A673 (cell line): ENCODE data around the gene EDDM13. TPM values are rescaled to one million over a fixed set of nuclear protein-coding genes. Genes with fewer than 3 reads are reported as not detected.
"Not testable (repeated sequence)": the region's sequence is repeated elsewhere in the genome, so short reads cannot be mapped to it uniquely, and the experiment has no call there.

Experiments used
- BruUV-seq: library from RNA; stranded (reverse); fragments of 400-500 nt; replicated peaks from 2 replicates; lab custom pipeline; 2021; lab: Mats Ljungman, UMichigan
- CTCF ChIA-PET: fragments of 300-600 bp; sonication (Branson Sonifier 250); formaldehyde crosslinking; loops from one replicate; lab custom pipeline; 2022; ENCODE audit warnings: antibody characterized with exemption; lab: Charles Lee
- POLR2A ChIA-PET: fragments of 300-600 bp; sonication (Branson Sonifier 250); formaldehyde crosslinking; loops from one replicate; lab custom pipeline; 2022; ENCODE audit warnings: antibody characterized with exemption; ENCODE audit not compliant: low non-redundant PET; lab: Charles Lee
- DNase-seq: peaks from one replicate; pipeline ENCODE4 v3.0.0-alpha.2; 2015; ENCODE audit warnings: low spot score
- H3K27ac ChIP-seq: fragments of 200-600 bp; sonication (generic); 2 replicates; pipeline ENCODE4 v1.5.1; 2016; ENCODE audit warnings: mixed run types, low read depth, mild to moderate bottlenecking, mixed read lengths, antibody characterized with exemption, low read length; ENCODE audit not compliant: poor library complexity, severe bottlenecking
- H3K27me3 ChIP-seq: fragments of 200-600 bp; sonication (generic); replicated peaks from 2 replicates; pipeline ENCODE4 v1.6.1; 2017; ENCODE audit warnings: mixed run types, low read depth, mild to moderate bottlenecking, mixed read lengths, antibody characterized with exemption, low read length; ENCODE audit not compliant: insufficient read depth, poor library complexity
- H3K36me3 ChIP-seq: fragments of 200-600 bp; sonication (generic); 2 replicates; pipeline ENCODE4 v1.6.1; 2016; ENCODE audit warnings: mixed run types, mild to moderate bottlenecking, mixed read lengths, antibody characterized with exemption, low read length; ENCODE audit not compliant: insufficient read depth, poor library complexity, severe bottlenecking
- H3K4me1 ChIP-seq: fragments of 200-600 bp; sonication (generic); 2 replicates; pipeline ENCODE4 v1.6.1; 2017; ENCODE audit warnings: mixed run types, mild to moderate bottlenecking, mixed read lengths, antibody characterized with exemption, low read length; ENCODE audit not compliant: insufficient read depth, poor library complexity, severe bottlenecking
- H3K4me3 ChIP-seq: fragments of 200-600 bp; sonication (generic); 2 replicates; pipeline ENCODE4 v1.5.1; 2016; ENCODE audit warnings: low read depth, mixed run types, mild to moderate bottlenecking, mixed read lengths, low read length; ENCODE audit not compliant: poor library complexity, severe bottlenecking
- H3K9me3 ChIP-seq: fragments of 200-600 bp; sonication (generic); 2 replicates; pipeline ENCODE4 v1.6.1; 2016; ENCODE audit warnings: mixed run types, low read depth, mild to moderate bottlenecking, mixed read lengths, antibody characterized with exemption, low read length; ENCODE audit not compliant: poor library complexity, severe bottlenecking
- CTCF ChIP-seq: fragments of 300-800, 200-600 bp; sonication (generic); conservative IDR thresholded peaks from 2 replicates; pipeline ENCODE4 v1.5.1; 2017; ENCODE audit warnings: low read depth, mild to moderate bottlenecking, antibody characterized with exemption, low read length, moderate library complexity, mixed read lengths
- EZH2 ChIP-seq: fragments of 200-600 bp; sonication (generic); IDR thresholded peaks from 2 replicates; pipeline ENCODE4 v1.6.1; 2017; ENCODE audit warnings: borderline replicate concordance, low read depth, mild to moderate bottlenecking, mixed read lengths, antibody characterized with exemption, low read length; ENCODE audit not compliant: poor library complexity, severe bottlenecking
- intact Hi-C: fragments of 100-400 bp; cut with micrococcal nuclease; formaldehyde crosslinking; loops from one replicate; pipeline ENCODE4 v1.10.0; 2022; ENCODE audit not compliant: unreplicated experiment
- total RNA-seq: library from RNA; stranded (reverse); gene quantifications from 2 replicates; pipeline ENCODE4 v1.2.3, GENCODE V29; 2021

EDDM13 gene
- total RNA-seq, 1 experiment from 2014 or later: not detected

DNA sequence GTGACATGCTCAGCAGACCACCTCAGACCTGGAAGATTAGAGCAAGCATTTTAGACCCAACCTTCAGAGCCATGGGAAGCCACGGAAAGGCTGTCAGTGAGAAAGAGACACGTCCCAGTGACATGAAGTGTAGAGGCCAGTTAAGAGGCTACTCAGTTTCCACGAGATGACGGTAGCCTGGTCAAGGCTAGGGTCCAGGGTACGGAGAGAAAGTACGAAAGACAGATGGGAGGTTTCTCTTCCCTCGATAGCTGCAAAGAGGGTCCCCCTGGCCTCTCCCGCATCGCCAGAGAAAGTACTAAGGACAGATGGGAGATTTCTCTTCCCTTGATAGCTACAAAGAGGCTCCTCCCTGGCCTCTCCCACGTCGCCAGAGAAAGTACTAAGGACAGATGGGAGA lies 33.5 kb downstream of the EDDM13 start:
- DNase-seq: no peak
- intact Hi-C loops: no loop called here
- TF ChIP-seq EZH2 (no peak), CTCF (no peak)
- no peaks in the 10 kb centered on the region for H3K27me3 ChIP-seq
- H3K4me3 ChIP-seq: no peak overlapping the region
- H3K4me1 ChIP-seq: no peaks in the 10 kb centered on the region
- CTCF ChIA-PET: no interaction called here
- BruUV-seq: no TSS peak
- no peaks in the 10 kb centered on the region for H3K9me3 ChIP-seq
- POLR2A ChIA-PET: no interaction called here
- no peaks in the 10 kb centered on the region for H3K36me3 ChIP-seq
- H3K27ac ChIP-seq: no peak overlapping the region

GRCh38 chr19:56307062-56307461 lies 34.5 kb downstream of the EDDM13 start:
- H3K27ac ChIP-seq, H3K27me3 ChIP-seq, BruUV-seq, H3K9me3 ChIP-seq, H3K4me1 ChIP-seq, DNase-seq, CTCF ChIA-PET, POLR2A ChIA-PET, intact Hi-C loops, H3K4me3 ChIP-seq, H3K36me3 ChIP-seq: not testable (repeated sequence)

DNA sequence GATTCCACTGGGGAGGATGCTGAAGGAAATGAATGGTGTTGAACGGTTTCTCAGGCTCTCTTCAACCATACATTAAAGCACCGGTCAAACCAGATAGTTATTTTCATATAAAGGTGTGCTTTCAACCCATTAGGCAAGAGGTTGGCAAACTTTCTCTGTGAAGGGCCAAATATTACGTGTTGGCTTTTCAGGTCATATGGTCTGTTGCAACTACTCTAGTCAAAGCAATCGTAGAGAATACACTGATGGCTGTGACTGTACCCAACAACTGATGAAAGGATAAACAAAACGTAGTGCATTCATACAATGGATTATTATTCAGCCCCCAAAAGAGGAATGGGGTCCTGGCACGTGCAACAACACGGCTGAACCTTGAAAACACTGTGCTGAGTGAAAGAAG lies 36.2 kb downstream of the EDDM13 start:
- Histone ChIP-seq H3K9me3 (no peaks in the 10 kb centered on the region), H3K36me3 (no peaks in the 10 kb centered on the region), H3K27me3 (no peaks in the 10 kb centered on the region), H3K4me1 (peaks cover 4% of the 10 kb centered on the region), H3K27ac (no peak overlapping the region), H3K4me3 (no peak overlapping the region)
- TF ChIP-seq CTCF (no peak), EZH2 (no peak)
- ChIA-PET CTCF (no interaction called here), POLR2A (no interaction called here)
- no peak for DNase-seq
- intact Hi-C loops: no loop called here
- BruUV-seq: no TSS peak

DNA sequence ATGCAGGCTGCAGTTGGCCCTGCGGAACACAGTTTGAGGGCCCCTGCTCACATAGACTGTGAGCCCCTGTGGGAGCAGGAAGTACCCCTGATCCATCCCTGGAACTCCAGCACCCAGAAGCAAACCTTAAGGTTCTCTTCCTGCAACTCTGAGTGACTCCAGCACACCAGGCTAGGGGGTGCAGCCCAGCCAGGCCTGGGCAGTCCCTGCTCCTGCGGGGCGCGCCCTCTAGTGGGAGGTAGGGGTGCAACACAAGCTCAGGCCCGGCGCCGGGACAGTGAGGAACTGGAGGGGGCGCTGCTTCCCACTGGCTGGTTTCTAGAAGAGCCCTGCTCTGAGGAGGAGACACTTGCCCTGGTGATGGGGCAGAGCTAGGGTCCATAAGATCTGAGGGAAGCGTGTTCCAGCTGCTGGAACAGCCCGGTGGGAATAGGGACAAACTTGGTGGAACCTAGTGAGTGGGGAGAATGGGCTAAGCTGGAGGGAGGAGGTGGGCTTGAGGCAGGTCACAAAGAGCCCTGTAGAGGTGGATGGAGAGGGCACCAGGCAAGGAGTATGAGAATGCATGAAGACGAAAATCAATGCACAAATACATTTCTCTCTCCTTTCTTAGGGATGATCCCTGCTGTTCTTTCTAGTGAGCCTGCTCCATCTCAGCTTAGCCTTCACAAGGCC lies 37.1 kb downstream of the EDDM13 start:
- no peak overlapping the region for H3K4me3 ChIP-seq
- no peak overlapping the region for H3K27ac ChIP-seq
- TF ChIP-seq EZH2 (no peak), CTCF (peak; percentile 99)
- H3K4me1 ChIP-seq: peaks cover 6% of the 10 kb centered on the region
- intact Hi-C loops: loop anchor here (10.0 kb wide), 1 partner anchor 635 kb away; the partner anchor contains the start of gene EPN1
- peak; percentile 77 for DNase-seq
- CTCF ChIA-PET: interaction anchor here (0.5 to 1.5 kb wide), 11 partner anchors 9 to 233 kb away, joined by 3 to 18 read pairs (median 5); partner anchors contain the start of gene ZNF444
- POLR2A ChIA-PET: no interaction called here
- no peaks in the 10 kb centered on the region for H3K36me3 ChIP-seq
- H3K27me3 ChIP-seq: no peaks in the 10 kb centered on the region
- no TSS peak for BruUV-seq
- H3K9me3 ChIP-seq: no peaks in the 10 kb centered on the region
